Measurements from ENCODE around the gene CRELD1. TPM values are rescaled to one million over a fixed set of nuclear protein-coding genes. Genes with fewer than 3 reads are reported as not detected.

Gene CRELD1
- total and polyA plus RNA-seq, 9 of the 15 experiments (the other 6 are each of a cell fraction or from before 2014, with no cell fraction given), result 3.3 to 25.8 (median 16.5) TPM

DNA sequence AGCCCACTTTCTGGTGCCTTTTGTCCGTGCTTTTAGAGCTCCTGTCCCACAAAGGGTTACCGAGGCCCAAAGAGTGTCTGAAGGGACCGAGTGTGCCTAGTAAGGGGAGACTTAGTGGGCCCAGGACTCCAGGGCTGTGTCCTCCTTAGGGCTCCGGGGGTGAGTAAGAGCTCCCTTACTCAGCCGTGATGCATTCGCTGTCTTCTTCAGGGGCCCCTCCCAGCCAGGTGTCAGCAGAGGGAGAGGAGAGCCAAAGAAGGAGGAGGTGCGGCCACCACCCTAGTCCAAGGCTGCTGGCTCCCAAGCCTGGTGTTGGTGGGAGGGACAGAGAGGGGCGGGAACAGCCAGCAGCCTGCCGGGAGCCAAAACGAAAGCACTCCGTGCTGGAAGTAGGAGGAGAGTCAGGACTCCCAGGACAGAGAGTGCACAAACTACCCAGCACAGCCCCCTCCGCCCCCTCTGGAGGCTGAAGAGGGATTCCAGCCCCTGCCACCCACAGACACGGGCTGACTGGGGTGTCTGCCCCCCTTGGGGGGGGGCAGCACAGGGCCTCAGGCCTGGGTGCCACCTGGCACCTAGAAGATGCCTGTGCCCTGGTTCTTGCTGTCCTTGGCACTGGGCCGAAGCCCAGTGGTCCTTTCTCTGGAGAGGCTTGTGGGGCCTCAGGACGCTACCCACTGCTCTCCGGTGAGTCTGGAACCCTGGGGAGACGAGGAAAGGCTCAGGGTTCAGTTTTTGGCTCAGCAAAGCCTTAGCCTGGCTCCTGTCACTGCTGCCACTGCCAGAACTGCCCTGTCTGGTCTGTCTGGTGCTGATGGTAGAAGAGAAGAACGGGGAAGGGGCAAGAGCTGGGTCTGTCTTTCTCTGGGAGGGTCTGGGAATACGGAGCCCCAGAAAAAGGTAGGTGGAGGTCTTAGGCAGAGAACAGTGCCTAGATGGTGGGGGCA is 16.6 kb upstream of the CRELD1 start, which contains the start of gene IL17RC (continued):
- TF ChIP-seq, protein P1, sequence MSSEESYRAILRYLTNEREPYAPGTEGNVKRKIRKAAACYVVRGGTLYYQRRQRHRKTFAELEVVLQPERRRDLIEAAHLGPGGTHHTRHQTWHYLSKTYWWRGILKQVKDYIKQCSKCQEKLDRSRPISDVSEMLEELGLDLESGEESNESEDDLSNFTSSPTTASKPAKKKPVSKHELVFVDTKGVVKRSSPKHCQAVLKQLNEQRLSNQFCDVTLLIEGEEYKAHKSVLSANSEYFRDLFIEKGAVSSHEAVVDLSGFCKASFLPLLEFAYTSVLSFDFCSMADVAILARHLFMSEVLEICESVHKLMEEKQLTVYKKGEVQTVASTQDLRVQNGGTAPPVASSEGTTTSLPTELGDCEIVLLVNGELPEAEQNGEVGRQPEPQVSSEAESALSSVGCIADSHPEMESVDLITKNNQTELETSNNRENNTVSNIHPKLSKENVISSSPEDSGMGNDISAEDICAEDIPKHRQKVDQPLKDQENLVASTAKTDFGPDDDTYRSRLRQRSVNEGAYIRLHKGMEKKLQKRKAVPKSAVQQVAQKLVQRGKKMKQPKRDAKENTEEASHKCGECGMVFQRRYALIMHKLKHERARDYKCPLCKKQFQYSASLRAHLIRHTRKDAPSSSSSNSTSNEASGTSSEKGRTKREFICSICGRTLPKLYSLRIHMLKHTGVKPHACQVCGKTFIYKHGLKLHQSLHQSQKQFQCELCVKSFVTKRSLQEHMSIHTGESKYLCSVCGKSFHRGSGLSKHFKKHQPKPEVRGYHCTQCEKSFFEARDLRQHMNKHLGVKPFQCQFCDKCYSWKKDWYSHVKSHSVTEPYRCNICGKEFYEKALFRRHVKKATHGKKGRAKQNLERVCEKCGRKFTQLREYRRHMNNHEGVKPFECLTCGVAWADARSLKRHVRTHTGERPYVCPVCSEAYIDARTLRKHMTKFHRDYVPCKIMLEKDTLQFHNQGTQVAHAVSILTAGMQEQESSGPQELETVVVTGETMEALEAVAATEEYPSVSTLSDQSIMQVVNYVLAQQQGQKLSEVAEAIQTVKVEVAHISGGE (CRISPR knock-in tag; IDR thresholded peaks at IDR 0.05), result peak in 1 of 3 experiments; percentile 38; a peak in 1 of 6 replicates
- TF ChIP-seq STAT6 (CRISPR knock-in tag; IDR thresholded peaks at IDR 0.05) (no peak), TAF1 (IDR thresholded peaks at IDR 0.05; ENCODE audit: control insufficient read depth, extremely low read depth, insufficient read depth, low read length, severe bottlenecking) (peak; percentile 47), ESRRB (CRISPR knock-in tag; IDR thresholded peaks at IDR 0.05; ENCODE audit: borderline replicate concordance) (no peak), SRF (CRISPR knock-in tag; IDR thresholded peaks at IDR 0.05) (peak in 1 of 2 experiments; percentile 82; a peak in 2 of 4 replicates), MAZ (CRISPR knock-in tag; conservative IDR thresholded peaks at IDR 0.05 in 1 of 2, IDR thresholded peaks at IDR 0.05 in 1 of 2) (peak; percentile 74 to 83), BRD4 (IDR thresholded peaks at IDR 0.05) (no peak), E2F1 (CRISPR knock-in tag; IDR thresholded peaks at IDR 0.05) (0 out of 2 replicates have a peak, but pooled peaks have one; percentile 34), PREB (CRISPR knock-in tag; IDR thresholded peaks at IDR 0.05) (no peak), PML (IDR thresholded peaks at IDR 0.05; ENCODE audit: low read length) (peak; percentile 29; the same call in 1 of the 2 replicates), POLR2A (conservative IDR thresholded peaks at IDR 0.05) (peak; percentile 66), ZFP36 (IDR thresholded peaks at IDR 0.05; ENCODE audit: low read depth, low read length, partially characterized antibody) (peak; percentile 45), YY1 (IDR thresholded peaks at IDR 0.05; ENCODE audit: borderline replicate concordance in 1 of 3, control insufficient read depth in 1 of 3, extremely low read depth in 1 of 3, insufficient read depth in 3 of 3, insufficient read length in 1 of 3, insufficient replicate concordance in 2 of 3, low read depth in 1 of 3, low read length in 2 of 3) (peak in 1 of 3 experiments; percentile 30), ZFX (CRISPR knock-in tag; IDR thresholded peaks at IDR 0.05) (peak; percentile 86), RUNX1 (IDR thresholded peaks at IDR 0.05; ENCODE audit: low read depth) (0 out of 2 replicates have a peak, but pooled peaks have one; percentile 29)
